HepG2 (cell line): Measurements from ENCODE around the gene RGS19. TPM values are rescaled to one million over a fixed set of nuclear protein-coding genes. Genes with fewer than 3 reads are reported as not detected.

Experiments
- ARHGAP35 ChIP-seq: sonication (generic); formaldehyde crosslinking; IDR thresholded peaks from 2 replicates; pipeline ENCODE4 v1.9.0; 2022; ENCODE audit warnings: mild to moderate bottlenecking, inconsistent platforms, moderate library complexity, missing genetic modification reagents, borderline replicate concordance
- CTCF ChIP-seq: sonication (generic); formaldehyde crosslinking; IDR thresholded peaks from 2 replicates; pipeline ENCODE4 v1.5.0; 2020; ENCODE audit warnings: mild to moderate bottlenecking, missing genetic modification reagents, moderate library complexity
- IKZF1 ChIP-seq: fragments of 450-650 bp; IDR thresholded peaks from 2 replicates; pipeline ENCODE4 v1.7.1; 2016
- JUN ChIP-seq: sonication (generic); formaldehyde crosslinking; IDR thresholded peaks from 2 replicates; pipeline ENCODE4 v1.4.0; 2020; ENCODE audit warnings: mild to moderate bottlenecking, missing genetic modification reagents
- KLF16 ChIP-seq, 2 experiments: sonication (generic) in 1 of 2; formaldehyde crosslinking in 1 of 2; IDR thresholded peaks; 2 replicates each; pipeline versions ENCODE4 v1.6.1 to v1.8.0; 2016 to 2023; ENCODE audit warnings: missing genetic modification reagents in 2 of 2, missing compliant biosample characterization in 1 of 2
- MXD4 ChIP-seq: IDR thresholded peaks from 2 replicates; pipeline ENCODE4 v1.6.1; 2016; ENCODE audit warnings: mild to moderate bottlenecking, missing biosample characterization, missing genetic modification reagents
- MYC ChIP-seq: sonication (generic); formaldehyde crosslinking; IDR thresholded peaks from 2 replicates; pipeline ENCODE4 v1.9.0; 2021; ENCODE audit warnings: missing genetic modification reagents, borderline replicate concordance
- NFE2 ChIP-seq: sonication (generic); formaldehyde crosslinking; IDR thresholded peaks from 2 replicates; pipeline ENCODE4 v1.4.0; 2020; ENCODE audit warnings: missing genetic modification reagents
- POLR2G ChIP-seq: fragments of 200-400 bp; formaldehyde crosslinking; IDR thresholded peaks from 2 replicates; pipeline ENCODE4 v1.6.1; 2018; ENCODE audit warnings: mild to moderate bottlenecking, low read depth, low read length, moderate library complexity
- RELA ChIP-seq: sonication (generic); formaldehyde crosslinking; IDR thresholded peaks from 2 replicates; pipeline ENCODE4 v1.4.0; 2020; ENCODE audit warnings: missing genetic modification reagents
- RFX1 ChIP-seq: fragments of 450-650 bp; IDR thresholded peaks from 2 replicates; pipeline ENCODE4 v1.6.1; 2017
- SPEN ChIP-seq: sonication (generic); formaldehyde crosslinking; IDR thresholded peaks from 2 replicates; pipeline ENCODE4 v1.5.1; 2020; ENCODE audit warnings: low read depth, mild to moderate bottlenecking, missing genetic modification reagents
- XRCC5 ChIP-seq: fragments of 200-400 bp; formaldehyde crosslinking; optimal IDR thresholded peaks from 2 replicates; pipeline ENCODE3; 2017; ENCODE audit warnings: mild to moderate bottlenecking, low read length
- ZBTB8A ChIP-seq: sonication (generic); formaldehyde crosslinking; IDR thresholded peaks from 2 replicates; pipeline ENCODE4 v1.4.0; 2020; ENCODE audit warnings: mild to moderate bottlenecking, low read depth, missing genetic modification reagents, borderline replicate concordance
- ZNF160 ChIP-seq: sonication (generic); formaldehyde crosslinking; IDR thresholded peaks from 2 replicates; pipeline ENCODE4 v1.8.0; 2022; ENCODE audit warnings: mild to moderate bottlenecking, inconsistent platforms, missing genetic modification reagents
- ZNF20 ChIP-seq: sonication (generic); formaldehyde crosslinking; IDR thresholded peaks from 2 replicates; pipeline ENCODE4 v1.4.0; 2020; ENCODE audit warnings: mild to moderate bottlenecking, moderate library complexity, missing genetic modification reagents
- ZNF33B ChIP-seq: sonication (generic); formaldehyde crosslinking; IDR thresholded peaks from 2 replicates; pipeline ENCODE4 v1.5.1; 2020; ENCODE audit warnings: mild to moderate bottlenecking, missing genetic modification reagents
- ZNF383 ChIP-seq: sonication (generic); formaldehyde crosslinking; IDR thresholded peaks from 2 replicates; pipeline ENCODE4 v1.4.0; 2020; ENCODE audit warnings: missing genetic modification reagents, mild to moderate bottlenecking, borderline replicate concordance
- ZNF550 ChIP-seq: sonication (generic); formaldehyde crosslinking; IDR thresholded peaks from 2 replicates; pipeline ENCODE4 v1.4.0; 2020; ENCODE audit warnings: mild to moderate bottlenecking, missing genetic modification reagents, borderline replicate concordance
- ZNF567 ChIP-seq: sonication (generic); formaldehyde crosslinking; IDR thresholded peaks from 2 replicates; pipeline ENCODE4 v1.8.1; 2023; ENCODE audit warnings: mild to moderate bottlenecking, missing genetic modification reagents, borderline replicate concordance
- ZNF609 ChIP-seq: sonication (generic); formaldehyde crosslinking; IDR thresholded peaks from 2 replicates; pipeline ENCODE4 v1.4.0; 2020; ENCODE audit warnings: mild to moderate bottlenecking, missing genetic modification reagents, borderline replicate concordance
- polyA plus RNA-seq, 8 experiments: library from polyadenylated mRNA; depleted of rRNA in 3 of 8; stranded (reverse) in 7 of 8; unstranded in 1 of 8; fragments of >200 nt; fragmentation: Illumina TruSeq in 4 of 8; extraction: Trizol in 4 of 8; gene quantifications; 2 replicates each; pipeline versions ENCODE4 v1.2.1 to v1.2.3, GENCODE V29; 2011 to 2016; ENCODE audit warnings: low read depth in 4 of 8, missing spikeins in 1 of 8, mixed read lengths in 1 of 8; ENCODE audit not compliant: insufficient read depth in 1 of 8
- total RNA-seq, 5 experiments: library from RNA; depleted of rRNA; stranded (reverse); fragments of >200 nt; fragmentation: Illumina TruSeq; extraction: Trizol; gene quantifications; 2 replicates each; pipeline ENCODE4 v1.2.3, GENCODE V29; 2016; ENCODE audit warnings: low read depth in 1 of 5
- TF ChIP-seq, protein P1 (sequence below): IDR thresholded peaks from 2 replicates; pipeline ENCODE4 v1.6.1; 2016; ENCODE audit warnings: mild to moderate bottlenecking, missing biosample characterization, missing genetic modification reagents
- TF ChIP-seq, protein P2 (sequence below): sonication (generic); formaldehyde crosslinking; IDR thresholded peaks from 2 replicates; pipeline ENCODE4 v1.4.0; 2020; ENCODE audit warnings: low read depth, mild to moderate bottlenecking, missing genetic modification reagents

RGS19 gene
- total and polyA plus RNA-seq, 2 of the 13 experiments (the other 11 are each of a cell fraction or from before 2014, with no cell fraction given), result 10.7 to 11.9 TPM

DNA sequence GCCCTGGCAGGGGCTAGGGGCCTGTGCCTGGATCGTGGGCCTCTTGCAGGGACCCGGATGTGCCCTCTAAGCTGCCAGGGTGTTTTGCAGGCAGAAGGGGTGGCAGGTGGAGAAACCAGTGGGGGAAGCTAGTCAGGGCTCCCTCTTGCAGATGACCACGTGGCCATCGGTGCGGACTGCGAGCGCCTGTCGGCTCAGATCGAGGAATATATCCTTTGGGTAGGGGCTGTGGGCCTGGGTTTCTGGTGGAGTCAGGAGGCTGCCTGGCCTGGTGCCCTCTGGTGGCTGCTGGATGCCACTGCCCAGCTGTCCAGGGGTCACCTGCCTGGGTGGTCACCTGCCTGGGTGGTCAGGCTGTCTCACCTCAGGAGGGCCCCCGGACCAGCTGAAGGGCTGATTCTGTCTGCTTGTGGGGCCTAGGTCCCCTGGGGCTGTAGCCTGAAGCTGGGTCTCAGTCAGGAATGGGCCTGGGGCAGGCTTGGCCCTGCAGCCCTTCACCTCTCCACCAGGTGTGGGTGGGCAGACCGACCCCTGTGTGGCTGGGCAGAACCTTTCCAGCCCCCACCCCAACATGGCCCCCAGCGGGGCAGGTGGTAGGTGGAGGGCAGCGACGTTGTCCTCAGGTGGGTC, 9.6 kb downstream of the RGS19 start (continued):
- peak; percentile 40; the same call in 1 of the 2 replicates for TF ChIP-seq ZNF609 (CRISPR knock-in tag)
- TF ChIP-seq ARHGAP35, result no peak
- TF ChIP-seq ZNF33B (CRISPR knock-in tag), result no peak
- TF ChIP-seq, protein P1, sequence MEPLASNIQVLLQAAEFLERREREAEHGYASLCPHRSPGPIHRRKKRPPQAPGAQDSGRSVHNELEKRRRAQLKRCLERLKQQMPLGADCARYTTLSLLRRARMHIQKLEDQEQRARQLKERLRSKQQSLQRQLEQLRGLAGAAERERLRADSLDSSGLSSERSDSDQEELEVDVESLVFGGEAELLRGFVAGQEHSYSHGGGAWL, result no peak
- TF ChIP-seq ZNF20, result no peak
- TF ChIP-seq, protein P2, sequence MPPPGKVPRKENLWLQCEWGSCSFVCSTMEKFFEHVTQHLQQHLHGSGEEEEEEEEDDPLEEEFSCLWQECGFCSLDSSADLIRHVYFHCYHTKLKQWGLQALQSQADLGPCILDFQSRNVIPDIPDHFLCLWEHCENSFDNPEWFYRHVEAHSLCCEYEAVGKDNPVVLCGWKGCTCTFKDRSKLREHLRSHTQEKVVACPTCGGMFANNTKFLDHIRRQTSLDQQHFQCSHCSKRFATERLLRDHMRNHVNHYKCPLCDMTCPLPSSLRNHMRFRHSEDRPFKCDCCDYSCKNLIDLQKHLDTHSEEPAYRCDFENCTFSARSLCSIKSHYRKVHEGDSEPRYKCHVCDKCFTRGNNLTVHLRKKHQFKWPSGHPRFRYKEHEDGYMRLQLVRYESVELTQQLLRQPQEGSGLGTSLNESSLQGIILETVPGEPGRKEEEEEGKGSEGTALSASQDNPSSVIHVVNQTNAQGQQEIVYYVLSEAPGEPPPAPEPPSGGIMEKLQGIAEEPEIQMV, result no peak
- TF ChIP-seq KLF16 (CRISPR knock-in tag; IDR thresholded peaks at IDR 0.05), result peak in 1 of 2 experiments; percentile 26; a peak in 1 of 4 replicates
- TF ChIP-seq ZNF160 (CRISPR knock-in tag), result no peak
- TF ChIP-seq ZNF383, result no peak
- TF ChIP-seq POLR2G, result no peak
- 0 out of 2 replicates have a peak, but pooled peaks have one; percentile 30 for TF ChIP-seq ZNF550
- TF ChIP-seq CTCF (CRISPR knock-in tag), result peak; percentile 96
- no peak for TF ChIP-seq ZBTB8A
- TF ChIP-seq IKZF1, result no peak
- no peak for TF ChIP-seq SPEN (CRISPR knock-in tag)
- no peak for TF ChIP-seq RFX1
- no peak; the same call in 1 of the 2 replicates for TF ChIP-seq MYC (CRISPR knock-in tag)
- TF ChIP-seq MXD4 (CRISPR knock-in tag), result 0 out of 2 replicates have a peak, but pooled peaks have one; percentile 36
- peak; percentile 91 for TF ChIP-seq XRCC5
- TF ChIP-seq RELA (CRISPR knock-in tag), result 0 out of 2 replicates have a peak, but pooled peaks have one; percentile 70
- TF ChIP-seq NFE2 (CRISPR knock-in tag), result no peak
- TF ChIP-seq ZNF567 (CRISPR knock-in tag), result no peak
- TF ChIP-seq JUN, result no peak
